ENCODE data around the gene MMP11.

MMP11 gene

GRCh38 chr22:23801886-23802377, 29.3 kb downstream of the MMP11 start:
- no peak for DNase-seq (ENCODE audit: low spot score)

DNA sequence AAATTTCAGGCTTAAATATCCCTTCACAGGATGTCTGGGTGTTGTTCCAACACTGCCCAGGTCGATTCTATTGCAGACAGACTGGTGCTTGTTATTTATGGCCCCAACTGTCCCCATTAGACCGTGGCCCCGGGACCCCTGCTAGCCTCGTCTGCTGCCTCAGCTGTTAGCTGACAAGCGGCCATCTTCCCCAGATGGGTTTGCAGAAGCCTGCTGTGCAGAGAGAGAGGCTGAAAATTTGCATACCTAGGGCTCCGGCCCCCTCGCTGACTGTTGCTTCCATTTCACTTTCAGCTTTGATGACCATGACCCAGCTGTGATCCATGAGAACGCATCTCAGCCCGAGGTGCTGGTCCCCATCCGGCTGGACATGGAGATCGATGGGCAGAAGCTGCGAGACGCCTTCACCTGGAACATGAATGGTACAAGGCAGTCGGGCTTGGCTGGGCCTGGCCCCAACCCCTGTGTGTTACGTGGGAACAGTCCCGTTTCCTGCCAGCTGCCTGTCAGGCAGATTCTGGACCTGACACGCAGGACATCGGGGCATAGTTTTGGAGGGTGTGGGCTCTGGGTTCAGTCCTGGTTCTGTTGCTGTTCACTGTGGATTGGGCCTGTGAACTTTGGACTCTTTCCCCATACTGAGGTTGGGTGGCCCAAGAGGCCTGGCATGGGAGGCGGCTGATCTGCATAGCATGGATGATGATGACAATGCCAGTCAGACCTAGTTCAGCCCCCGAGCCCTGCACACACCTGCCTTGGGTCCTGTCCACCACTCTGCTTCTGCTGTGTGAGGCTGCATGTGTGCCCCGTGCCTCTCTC, 30.6 kb downstream of the MMP11 start:
- DNase-seq (ENCODE audit: low spot score), result no peak

DNA sequence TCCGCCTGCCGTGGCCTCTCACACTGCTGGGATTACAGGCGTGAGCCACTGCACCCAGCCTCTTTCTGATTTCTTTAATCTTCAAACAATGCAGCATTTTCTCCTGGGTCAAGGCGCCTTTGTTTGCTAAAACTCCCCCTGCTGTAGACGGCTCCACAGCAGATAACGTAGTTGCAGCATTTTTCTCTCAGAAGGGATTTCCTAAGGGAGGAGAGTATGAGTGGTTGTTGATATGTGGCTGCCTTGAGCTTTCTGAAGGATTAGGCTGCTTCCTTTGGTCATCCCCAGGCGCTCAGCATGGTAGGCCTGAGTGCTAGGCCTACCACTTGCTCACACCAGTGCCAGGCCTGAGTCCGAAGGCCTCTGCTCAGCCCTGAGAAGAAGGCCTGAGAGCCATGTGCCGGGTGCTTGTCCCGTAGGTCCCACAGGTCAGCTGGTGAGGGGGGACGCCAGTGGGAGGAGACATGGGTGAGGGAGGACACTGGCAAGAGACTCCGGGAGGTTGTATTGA, 32.2 kb downstream of the MMP11 start:
- no peak for DNase-seq (ENCODE audit: low spot score)

DNA sequence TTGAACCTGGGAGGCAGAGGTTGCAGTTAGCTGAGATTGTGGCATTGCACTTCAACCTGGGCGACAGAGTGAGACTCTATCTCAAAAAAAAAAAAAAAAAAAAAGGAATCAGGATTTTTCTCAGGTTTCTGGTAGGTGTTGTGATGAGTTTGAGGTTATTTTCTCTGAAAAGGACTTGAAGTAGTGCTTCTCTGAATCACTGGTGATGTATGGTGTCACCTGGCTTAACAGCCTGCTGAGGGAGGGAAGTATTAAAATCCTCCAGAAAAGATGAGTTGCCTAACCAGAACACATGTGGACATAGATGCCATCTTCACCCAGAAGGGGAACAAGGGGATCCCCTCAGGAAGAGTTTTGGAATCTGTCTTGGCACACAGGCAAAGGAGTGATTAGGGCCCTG, 34.2 kb downstream of the MMP11 start:
- no peak for DNase-seq (ENCODE audit: low spot score)

DNA sequence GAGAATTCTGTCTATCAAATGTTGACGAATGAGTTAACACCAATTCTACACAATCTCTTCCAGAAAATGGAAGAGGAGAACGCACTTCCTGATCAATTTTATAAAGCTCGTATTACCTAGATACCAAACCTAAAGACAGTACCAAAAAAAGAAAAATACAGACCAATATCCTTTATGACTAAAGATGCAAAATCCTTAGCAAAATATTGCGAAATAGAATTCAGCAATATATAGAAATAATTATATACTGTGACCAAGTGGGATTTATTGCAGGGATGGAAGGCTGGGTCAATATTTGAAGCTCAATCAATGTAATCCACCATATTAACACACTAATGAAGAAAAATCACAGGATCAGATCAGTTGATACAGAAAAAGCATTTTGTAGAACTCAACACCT, 39.7 kb downstream of the MMP11 start:
- DNase-seq (ENCODE audit: low spot score), result no peak

DNA sequence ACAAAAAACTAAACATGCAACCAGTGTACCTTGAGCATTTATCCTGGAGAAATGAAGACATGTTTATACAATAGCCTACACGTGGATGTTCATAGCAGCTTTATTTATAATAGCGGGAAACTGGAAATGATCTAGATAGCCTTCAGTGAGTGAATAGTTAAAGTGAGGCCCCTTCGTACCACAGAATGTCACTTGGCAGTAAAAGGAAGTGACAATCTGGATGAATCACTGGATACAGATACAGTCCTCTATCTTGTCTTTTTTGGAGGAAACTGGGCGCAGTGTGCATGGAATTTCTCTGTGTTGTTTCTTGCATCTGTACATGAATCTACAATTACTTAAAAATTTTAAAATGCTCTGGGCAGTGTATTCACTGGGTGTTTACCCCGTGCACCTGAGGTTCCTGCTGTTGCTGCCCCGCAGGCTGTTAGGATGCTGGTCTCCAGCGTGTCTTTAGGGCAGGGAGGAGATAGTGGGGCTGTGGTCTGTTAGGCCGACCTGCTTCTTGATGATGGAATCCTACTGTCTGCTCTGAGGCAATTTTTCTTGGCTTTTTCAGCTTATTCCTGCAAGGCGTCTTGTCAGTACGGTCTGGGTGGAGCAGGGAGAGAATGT, 43.0 kb downstream of the MMP11 start:
- DNase-seq (ENCODE audit: low spot score), result no peak

GRCh38 chr22:23816156-23816976, 43.7 kb downstream of the MMP11 start:
- no peak for DNase-seq (ENCODE audit: low spot score)

DNA sequence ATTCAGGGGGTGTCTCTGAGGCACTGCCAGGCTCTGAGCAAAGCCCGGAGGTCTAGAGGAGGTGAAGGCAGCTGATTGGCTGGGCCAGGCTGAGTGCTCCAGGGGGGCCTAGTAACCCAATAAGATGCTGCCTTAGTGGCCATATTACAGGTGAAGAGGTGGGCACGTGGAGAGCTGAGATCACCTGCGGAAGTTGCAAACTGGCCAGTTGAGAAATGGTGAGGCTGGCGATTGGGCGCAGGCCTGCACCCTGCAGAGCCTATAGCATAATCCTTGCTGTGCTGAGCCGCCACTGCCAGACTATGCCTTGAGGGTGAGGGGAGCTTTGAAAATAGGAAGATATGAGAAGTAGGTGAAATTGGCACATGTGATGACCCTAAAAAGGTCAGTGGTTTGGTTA, 44.5 kb downstream of the MMP11 start:
- no peak for DNase-seq (ENCODE audit: low spot score)

GRCh38 chr22:23818541-23818940, 45.9 kb downstream of the MMP11 start:
- no peak for DNase-seq (ENCODE audit: low spot score)

GRCh38 chr22:23820748-23821211, 48.1 kb downstream of the MMP11 start:
- no peak for DNase-seq (ENCODE audit: low spot score)

DNA sequence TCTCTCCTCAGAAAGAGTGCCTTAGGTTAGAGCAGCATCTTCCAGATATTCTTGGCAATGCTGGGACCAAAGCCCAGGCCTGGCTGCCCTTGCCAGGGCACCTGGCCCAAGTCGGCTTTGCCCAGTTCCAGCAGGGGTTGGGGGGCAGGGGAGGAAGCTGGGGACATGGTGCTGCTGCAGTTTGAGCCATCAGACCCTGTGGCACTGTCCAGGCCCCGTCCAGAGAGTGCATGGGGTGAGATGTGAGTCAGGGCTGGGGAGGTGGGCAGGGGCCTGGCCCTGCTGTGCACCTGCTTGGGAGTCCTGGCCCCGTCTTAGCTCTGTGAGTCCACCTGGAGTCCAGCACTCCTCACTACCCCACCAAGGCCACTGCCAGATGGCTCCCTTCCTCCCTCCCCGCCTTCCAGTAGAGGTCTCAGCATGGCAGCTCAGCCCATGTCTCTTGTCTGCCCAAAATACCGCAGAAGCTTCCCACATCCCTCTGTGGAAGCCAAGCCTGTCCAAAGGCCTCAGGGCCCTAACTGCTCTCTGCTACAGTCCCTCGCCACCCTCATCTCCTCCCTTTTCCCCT, 49.5 kb downstream of the MMP11 start:
- no peak for DNase-seq (ENCODE audit: low spot score)

GRCh38 chr22:23823331-23823791, 50.7 kb downstream of the MMP11 start:
- DNase-seq (ENCODE audit: low spot score), result no peak

DNA sequence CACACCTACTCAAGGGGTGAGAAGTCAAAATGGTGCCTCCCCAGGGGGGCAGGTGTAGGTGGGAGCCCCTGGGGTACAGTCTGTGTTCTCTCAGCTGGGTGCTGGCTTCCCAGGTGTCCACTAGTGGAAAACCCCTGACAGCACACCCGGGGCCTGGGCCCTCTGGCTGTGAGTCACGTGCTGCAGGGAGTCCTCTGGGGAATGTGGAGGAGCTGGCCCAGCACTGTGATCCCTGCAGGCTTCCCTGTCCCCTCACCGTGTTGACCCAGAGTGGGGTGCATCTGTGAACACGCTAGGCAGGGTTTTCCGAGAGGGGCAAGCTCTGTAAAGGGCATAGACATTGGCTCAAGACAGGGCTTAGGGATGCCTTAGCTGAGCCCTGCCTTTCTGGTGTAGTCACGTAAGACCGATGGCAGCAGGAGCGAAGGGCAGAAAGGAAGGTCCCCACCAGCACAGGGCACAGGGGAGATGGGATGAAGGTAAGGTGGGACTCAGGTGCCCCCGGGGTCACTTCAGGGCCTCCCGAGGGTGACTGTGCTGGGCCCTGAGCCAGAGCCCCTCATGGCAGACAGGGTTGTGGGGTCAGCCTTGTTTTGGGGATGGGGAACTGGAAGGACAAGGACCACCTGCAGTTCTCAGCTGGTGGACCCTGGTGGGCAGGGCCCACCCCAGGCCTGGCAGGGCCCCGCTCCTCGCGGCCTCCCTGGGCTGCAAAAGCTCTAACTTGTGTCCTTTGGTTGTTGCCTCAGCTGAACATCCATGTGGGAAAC, 52.0 kb downstream of the MMP11 start:
- DNase-seq (ENCODE audit: low spot score), result no peak

DNA sequence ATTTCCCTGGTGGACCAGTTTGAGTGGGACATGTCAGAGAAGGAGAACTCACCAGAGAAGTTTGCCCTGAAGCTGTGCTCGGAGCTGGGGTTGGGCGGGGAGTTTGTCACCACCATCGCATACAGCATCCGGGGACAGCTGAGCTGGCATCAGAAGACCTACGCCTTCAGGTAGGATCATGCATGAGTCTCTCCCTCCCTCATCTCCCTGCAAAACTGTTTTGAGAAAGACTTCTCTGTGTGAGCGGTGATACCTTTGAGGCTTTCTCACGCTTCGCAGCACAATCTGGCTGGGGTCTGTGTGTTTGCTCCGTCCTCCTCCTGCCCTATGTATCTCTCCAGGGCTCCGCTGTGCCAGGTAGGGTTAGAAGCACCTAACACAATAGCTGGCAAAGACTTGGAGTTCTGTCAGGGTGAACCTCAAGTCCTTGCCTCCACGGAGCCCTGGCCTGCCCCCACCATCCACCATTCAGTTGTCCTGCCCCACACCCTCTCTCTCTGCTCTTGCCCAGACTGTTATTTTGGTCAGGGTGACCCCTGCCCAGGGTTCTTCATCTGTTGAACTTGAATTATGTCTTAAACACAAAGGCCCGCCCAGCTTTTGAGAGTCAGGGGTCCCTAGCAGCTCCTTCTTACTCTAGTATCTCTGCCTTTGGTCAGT, 52.7 kb downstream of the MMP11 start:
- no peak for DNase-seq (ENCODE audit: low spot score)

DNA sequence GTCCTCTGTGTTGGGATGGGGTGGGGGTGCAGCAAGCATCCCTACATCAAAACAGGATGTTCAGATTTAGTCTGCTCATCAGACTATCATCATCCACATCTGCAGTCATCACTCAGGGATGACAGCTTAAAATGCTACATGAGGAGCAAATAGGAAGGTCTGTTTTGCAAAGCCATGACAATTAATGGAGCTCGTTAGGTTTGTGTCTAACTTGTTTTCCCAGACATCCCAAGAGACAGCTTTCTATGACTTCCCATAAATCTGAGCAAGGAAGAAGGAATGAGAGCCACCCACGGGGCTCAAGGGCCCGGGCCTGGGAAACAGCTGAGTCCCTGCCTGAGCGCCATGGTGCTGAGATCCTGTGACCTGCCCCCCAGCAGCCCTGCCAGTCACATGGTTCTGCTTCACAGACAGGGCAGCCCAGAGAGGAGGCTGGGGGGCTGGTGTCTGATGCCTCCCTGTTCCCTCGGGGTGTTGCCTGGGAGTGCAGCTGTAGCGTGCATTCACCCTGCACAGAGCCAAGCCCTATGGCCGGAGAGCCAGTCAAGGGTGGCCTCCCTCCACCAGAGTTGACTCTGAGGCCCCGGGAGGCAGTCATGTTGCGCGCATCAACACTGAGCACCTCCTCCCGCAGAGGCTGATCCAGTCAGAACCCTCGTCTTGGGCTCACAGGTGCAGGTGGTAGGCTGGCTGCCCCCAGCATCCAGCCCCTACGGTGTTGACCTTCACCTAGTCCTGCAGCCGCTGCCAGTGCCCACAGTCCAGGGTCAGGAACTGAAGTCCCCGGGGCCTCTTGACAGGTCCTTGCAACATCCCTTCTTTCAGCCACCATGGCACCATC, 54.1 kb downstream of the MMP11 start:
- DNase-seq (ENCODE audit: low spot score), result no peak

DNA sequence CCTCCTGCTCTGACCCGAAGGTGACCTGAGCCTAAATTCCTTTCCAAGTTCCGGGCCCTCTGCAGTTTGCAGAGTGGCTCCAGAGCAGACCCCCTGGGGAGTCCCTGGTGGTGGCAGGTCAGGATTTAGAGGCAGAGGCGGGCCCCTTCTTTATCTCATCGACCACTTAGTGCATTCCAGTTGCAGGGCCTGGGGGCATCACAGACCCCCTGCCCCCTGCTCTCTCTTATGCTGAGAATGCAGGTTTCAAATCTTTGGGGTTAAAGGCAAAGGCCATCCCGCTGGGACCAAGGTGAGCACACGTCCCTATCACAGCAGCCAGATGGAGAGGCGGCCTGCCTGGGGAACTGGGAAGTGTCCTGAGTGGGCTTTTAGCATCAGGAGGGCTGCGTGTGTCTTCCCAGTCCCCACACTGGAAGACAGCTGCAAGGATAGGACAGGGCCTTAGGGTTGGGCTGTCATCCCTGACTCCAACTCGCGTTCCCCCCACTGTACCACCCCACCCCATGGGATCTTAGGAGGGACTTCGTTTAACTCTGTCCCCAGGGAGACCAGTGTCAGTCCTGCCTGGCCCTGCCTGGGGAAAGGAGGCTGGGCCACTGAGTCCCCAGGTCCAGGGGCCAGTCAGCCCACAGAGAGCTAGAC, 54.8 kb downstream of the MMP11 start:
- no peak for DNase-seq (ENCODE audit: low spot score)

DNA sequence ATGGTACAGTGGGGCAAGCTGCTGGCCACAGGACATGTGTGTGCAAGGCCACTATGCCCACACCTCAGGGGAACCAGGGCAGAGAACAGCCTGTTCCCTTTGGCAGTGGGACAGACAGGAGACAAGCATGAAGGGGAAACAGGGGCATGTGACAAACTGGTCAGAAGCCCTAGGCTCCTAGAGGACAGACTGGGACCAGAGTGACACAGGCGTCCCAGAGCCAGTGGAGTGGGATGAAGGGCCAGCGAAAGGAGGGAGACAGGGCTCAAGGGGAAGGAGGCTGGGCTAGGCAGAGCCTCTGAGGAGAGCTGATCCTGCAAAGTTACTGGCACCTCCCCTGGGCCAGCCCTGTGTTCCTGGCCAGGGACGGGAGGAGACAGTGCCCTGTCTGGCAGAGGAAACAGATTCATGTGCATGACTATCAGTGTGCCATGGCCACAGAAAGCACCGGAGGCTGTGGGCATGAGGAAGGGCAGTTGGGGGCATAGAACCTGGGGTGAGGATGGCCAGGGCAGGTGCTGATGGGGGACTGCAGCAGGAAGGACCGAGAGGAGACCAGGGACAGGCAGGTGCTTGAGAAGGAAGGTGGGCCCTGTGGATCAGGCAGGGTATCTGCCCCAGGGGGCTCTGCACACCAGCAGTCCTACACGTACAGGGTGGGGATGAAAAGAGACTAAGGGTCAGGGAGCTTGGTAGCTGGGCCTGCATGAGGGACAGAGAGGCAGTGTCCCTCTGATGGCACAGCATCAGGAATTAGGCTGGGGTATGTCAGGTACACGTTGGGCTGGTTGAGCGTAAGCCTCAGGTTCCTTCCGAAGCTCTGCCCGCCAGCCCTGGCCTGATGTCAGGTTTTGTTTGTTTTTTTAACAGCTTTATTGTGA, 56.4 kb downstream of the MMP11 start:
- DNase-seq (ENCODE audit: low spot score), result no peak

DNA sequence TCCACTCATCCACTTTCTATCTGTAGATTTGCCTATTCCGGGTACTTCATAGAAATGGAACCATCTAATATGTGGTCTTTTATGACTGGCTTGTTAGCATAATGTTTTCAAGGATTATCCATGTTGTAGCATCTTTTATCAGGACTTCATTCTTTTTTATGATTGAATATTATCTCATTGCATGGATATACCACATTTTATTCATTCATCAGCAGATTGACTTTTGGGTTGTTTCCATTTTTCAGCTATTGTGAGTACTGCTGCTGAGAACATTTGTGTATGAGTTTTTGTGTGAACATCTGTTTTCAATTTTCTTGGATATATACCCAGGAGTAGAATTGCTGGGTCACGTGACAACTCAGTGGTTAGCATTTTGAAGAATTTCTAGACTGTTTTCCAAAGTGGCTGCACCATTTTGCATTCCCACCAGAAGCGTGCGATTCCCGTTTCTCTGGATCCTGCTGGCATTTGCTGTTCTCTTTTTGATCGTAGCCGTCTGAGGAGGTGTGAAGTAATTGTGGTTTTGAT, 57.3 kb downstream of the MMP11 start:
- DNase-seq (ENCODE audit: low spot score), result no peak
